OCI-M1 (cell line): ENCODE data around the gene CTSZ.

Source experiments
- DNase-seq: peaks from one replicate; lab custom pipeline; 2025; lab: John Stamatoyannopoulos, UW

Gene CTSZ

DNA sequence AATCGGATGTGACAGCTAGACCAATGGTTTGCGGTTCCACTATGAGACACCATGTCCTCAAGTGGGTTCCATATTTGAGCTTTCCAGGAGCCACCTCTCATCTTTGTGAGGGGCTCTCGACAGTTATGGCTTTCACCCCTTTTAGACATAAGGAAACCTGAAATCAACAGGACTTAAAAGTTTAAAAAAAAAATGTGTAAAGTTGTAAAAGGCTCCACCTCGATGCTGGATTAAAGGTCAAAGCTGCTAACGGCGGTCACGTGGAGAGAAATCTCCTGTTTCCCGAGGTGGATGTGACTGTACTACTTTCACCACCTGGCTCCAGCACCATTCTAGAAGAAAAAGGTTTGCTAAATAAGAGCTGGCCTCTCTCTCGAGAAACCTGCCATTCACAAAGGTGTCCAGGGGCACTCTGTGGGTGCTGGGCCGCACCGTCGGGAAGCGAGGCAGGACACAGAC lies 24.5 kb upstream of the CTSZ start:
- DNase-seq, result peak; percentile 30

DNA sequence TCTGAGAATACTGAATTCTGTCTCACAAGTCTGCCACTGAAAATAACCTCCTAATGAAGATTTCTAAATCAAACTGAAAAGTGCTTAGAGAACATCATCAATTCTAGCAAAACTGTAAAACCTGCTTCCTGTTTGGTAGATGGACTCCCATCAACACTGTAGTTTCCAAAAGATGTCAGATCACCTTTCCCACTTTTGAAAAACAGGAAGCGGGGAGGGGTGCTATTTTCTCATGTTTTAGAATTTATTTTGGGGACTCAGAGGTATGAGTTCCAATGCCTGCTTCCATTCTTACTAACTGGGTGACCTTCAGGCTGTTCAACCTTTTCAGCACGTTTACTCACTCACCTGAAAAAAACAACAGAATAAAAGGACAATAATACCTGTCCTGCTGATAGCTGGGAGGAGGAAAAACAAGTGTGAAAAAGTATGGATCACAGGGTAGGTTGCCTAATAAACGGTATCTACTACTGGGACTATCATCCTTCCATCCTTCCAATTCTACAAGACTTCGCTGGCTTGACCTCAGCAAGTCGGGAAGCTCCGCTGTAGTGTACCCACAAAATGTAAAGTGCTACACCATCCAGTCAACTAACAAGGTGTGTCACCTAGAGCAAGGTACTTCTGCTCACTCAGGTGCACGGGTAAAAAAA lies 24.0 kb upstream of the CTSZ start:
- DNase-seq, result peak; percentile 29

DNA sequence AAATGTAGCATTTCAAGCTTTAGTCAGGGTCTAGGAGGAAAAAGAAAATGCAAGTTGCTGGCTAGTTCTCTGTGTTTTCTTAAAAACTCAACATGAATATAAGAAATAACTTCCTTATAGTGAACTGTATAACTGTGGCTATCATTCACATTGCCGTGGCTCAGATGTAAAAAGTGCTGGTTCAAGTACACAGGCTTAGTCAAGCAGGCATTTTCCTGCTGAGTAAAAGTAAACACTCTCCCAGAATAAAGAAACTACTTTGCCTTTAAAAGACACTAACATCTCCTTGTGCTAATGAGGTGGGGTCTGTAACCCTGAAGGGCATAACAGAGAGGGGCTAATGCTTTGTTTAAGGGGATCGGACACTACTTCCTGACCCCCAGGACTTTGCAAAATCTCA lies 21.8 kb upstream of the CTSZ start:
- no peak for DNase-seq

DNA sequence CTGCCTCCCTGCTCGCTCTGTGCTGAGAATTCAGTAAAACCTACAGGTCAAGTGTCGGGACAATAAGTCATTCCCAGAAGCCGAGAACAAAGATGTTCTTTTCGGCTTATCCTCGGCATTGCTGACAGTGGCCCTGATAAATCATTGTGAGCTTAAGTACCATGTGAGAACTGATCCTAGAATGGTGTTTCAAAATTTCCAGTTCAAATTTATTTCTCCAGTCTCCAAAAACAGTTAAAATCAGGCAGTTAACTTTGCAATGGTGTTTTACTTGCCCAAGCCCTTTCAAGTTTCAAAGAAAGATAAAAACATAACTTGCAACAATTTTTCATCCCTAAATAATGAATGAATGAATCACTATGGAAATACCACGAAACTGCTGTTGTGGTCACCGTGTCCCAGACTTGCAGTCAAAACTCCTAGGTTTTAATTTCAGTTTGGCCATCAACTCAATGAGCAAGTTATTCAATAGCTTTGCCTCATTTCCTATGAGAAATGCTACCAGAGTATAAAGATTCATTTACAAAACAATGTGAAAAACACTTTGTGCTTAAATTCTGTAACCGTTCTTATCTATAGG lies 20.8 kb upstream of the CTSZ start:
- DNase-seq, result no peak

DNA sequence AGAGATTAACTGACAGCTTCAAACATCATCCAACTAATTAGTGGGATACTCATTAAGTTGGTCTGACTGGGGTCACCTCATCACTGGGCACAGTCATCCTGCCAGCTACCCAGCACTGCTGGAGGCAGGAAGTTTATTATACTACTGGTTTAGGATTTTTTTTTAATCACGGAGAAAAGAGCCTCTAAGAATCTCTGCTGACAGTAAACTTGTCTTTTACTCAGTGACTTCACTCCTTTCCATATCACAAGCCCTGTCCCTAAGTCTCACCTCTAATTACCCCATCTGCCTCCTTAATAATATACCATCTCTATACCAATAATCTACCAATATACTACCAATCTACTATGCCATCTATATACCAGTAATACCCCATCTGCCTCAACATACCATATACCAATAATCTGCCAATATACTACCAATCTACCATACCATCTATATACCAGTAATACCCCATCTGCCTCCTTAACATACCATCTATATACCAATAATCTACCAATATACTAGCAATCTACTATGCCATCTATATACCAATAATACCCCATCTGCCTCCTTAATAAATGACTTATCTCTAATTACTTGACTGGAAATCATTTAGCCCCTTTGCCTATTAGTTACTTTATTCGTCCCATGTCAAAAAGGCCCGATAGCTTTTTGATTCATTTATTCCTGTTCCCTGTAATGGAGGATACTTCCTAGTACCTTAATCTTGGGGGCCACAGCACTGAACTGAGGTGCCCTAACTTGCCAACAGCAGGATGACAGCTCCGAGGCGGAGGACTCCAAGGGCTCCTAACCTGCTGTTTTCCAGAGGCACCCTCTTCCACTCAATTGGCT lies 20.1 kb upstream of the CTSZ start:
- DNase-seq, result no peak

DNA sequence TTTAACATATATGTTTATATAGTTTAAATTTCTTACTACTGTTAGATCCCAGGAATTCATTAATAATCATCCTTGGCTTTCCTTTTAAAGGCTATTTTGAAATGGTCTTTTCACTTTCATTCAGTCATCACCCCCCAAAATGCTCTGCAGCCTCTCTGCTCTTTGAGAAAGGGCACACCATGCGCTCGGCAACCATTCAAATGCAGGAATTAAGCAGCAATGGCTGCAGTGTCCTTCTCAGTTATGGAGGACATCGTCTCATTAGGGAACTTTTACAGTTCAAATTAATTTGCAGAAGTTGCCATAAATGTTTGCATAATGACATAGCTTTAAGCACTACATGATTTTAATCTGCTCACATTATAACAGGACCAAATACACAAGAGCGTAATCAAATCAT lies 18.5 kb upstream of the CTSZ start:
- no peak for DNase-seq

DNA sequence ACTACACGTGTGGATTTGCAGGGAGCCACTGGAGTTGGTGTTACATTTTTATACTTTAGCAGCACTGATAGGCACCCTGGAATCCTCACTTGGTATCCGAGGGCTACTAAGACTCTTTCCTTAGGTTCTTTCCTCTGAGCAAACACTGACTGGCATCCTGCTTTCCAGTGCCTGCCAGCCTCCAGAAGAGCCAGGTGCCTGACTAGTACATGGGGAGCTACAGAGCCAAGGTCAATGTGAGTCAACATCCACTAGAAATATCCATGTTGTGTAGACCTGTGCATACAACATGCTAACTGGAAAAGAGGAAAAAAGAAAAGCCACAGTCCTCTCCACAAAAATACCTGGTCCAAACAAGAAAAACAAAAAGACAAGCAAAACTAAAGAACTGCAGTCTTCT lies 18.0 kb upstream of the CTSZ start:
- DNase-seq, result no peak

DNA sequence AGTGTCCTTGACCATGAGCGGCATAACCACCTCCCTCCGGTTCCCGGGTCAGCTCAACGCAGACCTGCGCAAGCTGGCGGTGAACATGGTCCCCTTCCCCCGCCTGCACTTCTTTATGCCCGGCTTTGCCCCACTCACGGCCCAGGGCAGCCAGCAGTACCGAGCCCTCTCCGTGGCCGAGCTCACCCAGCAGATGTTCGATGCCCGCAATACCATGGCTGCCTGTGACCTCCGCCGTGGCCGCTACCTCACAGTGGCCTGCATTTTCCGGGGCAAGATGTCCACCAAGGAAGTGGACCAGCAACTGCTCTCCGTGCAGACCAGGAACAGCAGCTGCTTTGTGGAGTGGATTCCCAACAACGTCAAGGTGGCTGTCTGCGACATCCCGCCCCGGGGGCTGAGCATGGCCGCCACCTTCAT lies 17.1 kb upstream of the CTSZ start:
- DNase-seq, result no peak

DNA sequence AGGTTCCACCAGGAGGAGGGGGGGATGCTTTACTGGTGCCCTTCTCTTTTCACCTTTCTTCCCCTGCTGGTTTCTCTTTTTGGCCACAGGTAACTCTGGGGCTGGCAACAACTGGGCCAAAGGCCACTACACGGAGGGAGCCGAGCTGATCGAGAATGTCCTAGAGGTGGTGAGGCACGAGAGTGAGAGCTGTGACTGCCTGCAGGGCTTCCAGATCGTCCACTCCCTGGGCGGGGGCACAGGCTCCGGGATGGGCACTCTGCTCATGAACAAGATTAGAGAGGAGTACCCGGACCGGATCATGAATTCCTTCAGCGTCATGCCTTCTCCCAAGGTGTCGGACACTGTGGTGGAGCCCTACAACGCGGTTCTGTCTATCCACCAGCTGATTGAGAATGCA lies 16.6 kb upstream of the CTSZ start:
- DNase-seq, result no peak

DNA sequence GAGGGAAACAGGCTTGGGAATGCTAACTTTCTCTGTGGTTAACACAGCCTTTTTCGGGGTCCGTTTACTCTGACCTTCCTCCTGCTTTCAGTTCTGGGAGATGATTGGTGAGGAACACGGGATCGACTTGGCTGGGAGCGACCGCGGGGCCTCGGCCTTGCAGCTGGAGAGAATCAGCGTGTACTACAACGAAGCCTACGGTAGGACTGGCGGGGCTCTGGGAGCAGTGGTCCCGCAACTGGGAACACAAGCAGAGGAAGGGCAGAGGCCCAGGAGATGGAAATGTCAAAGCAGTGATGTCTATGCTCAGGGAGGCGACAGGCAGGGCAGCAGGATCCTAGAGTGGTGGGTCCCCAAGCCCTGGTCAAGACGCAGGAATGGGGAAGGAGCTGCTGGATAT lies 15.7 kb upstream of the CTSZ start:
- no peak for DNase-seq

DNA sequence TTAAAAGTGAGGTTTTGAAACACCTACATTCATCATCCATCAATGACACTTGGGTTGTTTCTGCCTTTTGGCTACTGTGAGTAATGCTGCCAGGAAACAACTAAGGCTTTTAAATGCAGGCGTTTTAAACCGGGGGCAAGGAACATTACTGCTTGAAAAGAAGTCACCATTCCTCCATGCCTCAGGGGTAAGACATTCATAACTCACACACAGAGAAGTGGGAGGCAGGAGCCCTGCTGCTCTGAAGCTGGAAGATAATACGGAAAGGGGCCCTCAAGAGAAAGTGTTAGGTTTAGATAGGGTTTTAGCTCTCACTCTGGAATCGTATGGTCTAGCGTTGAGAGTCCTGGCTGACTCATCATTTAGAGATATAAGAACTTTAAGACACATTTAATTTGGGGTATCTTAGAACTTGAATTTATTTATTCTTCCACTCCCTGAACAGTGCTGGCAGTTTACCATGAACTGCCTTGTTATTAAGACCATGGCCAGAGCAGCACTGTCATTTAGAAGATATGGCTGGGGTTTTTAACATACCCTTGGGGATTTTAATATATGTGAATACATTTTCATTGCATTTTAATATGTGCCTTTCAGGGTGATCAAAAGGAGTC lies 14.0 kb upstream of the CTSZ start:
- DNase-seq, result peak; percentile 95

DNA sequence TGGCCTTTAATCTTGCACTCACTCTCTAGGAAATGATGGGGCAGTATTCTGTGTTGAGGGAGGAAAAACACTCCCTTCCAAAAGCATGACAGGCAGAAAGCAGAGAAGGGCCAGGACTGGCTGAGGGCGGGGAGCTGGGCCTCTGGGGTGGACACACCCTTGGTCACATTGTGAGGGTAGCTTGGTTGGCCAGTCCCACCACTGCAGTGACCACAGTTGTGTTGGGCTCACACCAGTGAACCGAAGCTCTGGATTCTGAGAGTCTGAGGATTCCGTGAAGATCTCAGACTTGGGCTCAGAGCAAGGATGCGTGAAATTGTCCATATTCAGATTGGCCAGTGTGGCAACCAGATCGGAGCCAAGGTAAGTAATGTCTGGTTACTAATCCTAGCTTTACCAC lies 12.2 kb upstream of the CTSZ start, which contains the start of gene TUBB1:
Gene TUBB1, plus strand, starts transcription at position 213 of the 400 bp plus-strand sequence. Its CDS starts 94 bp downstream, at position 307.
- peak; percentile 36 for DNase-seq

DNA sequence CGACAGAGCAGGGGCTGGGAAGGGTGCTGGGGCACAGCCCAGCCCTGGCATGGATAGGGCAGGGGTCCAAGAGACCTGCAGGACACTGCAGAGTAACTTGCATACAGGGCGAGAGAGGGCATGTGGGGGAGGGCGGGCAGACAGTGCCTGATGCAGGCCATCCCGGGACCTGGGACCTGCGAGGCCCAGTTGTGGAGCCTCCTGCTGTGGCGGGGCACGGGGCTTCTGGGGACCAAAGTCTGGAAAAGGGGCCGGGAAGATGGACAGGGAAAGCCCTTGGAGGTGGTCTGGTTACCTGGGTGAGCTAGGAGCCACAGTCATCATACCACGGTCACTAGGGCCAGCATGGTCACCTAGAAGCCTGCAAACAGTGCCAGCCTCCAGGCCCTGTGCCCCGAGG lies 11.8 kb upstream of the CTSZ start:
- no peak for DNase-seq

DNA sequence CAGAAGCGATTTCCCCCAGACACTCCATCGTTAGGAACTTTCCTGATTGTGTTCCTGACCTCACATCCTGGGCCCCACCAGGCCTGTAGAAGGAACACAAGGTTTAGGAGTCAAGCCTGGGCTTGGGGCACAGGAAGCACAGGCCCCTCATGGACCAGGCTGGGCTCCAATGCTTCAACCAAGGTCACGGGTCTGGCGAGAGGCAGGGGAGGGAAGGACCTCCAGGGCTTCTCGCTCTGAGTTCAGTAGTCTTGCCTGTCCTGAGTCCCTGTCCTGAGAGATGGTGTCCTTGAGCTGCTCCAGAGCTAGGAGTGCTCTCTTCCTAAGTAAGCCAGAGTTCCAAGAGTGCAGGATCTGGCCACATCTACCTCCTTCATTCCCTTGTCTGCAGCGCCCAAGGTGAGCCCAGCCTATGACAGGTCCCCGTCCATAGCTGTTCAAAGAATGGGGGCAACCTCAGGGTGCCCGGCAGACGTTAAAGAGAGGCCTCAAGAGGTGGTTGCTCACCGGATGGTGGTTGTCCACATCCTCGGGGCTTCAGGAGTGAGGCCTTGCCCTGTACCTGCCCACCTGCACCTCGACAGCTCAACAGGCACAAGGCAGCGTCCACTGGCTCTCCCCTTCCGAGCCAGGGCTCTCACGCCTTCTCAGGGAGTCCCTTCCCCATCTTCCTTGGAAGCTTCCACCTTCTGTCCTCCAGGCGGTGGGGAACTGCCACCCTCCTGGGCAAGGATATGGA lies 10.6 kb upstream of the CTSZ start:
- no peak for DNase-seq

DNA sequence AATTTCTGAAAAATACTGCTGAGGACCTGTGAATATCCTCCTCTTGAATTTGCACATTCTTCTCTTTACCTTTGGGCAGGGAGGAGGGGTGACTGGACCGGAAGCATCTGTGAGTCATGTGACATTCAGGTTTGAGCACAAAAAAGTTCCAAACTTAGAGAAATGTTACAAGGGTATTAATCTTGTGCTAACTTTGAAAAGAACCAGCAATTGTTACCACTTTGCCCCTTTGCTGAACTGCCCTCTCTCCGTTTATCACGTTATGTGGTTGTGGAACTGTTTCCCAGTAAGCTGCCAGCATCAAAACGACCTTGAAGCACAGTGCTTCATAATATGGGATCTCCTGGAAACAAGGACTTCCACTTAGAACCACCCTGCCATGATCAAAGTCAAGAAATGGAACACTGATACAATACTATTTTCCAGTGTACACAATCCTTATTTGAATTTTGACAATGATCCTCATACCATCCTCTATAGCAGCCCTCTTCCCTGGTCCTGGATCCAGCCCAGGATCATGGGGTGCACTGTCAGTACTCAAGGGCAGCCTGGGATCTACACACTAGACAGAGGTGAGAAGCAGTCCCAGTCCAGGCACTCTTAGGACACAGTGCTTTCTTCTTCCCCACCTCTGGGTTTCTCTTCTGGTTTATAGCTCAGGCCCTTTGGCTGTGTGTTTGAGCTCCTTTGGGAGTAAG lies 9.9 kb upstream of the CTSZ start:
- no peak for DNase-seq

DNA sequence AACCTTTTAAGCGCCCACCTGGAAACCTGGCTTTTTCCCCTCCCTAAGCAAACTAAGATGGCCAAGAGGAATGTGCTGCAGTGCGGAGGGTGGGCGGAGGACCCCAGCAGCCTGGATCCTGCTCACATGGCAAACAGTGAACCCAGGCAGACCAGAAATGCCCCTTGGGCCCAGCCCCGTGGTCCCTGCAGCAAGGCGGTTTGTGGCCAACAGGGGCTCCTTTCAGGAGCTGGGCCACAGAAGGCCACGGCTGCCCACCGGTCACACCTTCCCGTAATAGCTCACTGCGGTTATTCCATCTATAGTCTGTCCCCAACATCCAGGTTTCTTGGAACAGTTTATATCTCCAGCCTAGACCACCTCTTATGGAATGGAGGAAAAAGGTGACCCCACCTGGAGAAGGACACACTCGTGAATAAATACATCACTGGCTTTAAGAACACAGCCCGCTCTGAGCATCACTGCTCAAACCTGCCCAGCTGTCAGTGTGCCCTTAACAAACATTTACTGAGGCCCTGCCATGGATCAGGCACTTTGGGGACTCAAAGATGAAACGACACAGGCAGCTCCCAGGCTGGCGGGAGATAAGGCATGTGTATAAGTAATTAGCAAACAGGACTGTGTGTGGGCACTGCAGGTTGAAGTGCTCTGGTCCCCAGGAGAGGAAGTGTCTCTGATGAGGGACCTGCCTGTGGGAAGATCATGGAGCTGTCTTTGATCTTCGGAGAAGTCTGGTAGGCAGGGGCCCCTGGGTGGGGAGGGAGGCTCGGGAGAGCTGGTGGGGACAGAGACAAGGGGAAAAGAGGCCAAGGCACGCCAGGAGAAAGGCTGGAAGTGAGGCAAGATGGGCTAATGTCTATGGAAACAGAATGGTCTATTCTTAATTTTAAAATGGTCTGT lies 9.0 kb upstream of the CTSZ start:
- DNase-seq, result no peak

DNA sequence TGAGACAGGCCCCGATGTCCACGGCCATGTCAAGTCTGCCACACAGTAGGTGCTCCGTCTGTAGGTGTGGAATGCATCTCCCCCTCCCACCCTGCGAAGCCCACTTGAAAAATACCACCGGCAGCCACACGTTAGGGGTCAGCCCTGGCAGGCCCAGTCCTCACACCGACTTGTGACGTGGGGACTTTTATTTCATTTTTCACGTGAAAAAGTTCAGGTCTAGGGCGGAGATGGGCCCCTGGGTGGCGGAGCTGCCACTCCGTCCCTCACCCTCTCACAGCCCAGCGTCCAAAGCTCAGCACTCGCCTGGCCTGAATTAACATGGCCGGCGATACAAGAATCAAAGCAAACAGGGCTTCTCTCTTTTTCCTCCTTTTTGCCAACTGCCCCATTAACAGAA lies 8.4 kb upstream of the CTSZ start:
- no peak for DNase-seq

DNA sequence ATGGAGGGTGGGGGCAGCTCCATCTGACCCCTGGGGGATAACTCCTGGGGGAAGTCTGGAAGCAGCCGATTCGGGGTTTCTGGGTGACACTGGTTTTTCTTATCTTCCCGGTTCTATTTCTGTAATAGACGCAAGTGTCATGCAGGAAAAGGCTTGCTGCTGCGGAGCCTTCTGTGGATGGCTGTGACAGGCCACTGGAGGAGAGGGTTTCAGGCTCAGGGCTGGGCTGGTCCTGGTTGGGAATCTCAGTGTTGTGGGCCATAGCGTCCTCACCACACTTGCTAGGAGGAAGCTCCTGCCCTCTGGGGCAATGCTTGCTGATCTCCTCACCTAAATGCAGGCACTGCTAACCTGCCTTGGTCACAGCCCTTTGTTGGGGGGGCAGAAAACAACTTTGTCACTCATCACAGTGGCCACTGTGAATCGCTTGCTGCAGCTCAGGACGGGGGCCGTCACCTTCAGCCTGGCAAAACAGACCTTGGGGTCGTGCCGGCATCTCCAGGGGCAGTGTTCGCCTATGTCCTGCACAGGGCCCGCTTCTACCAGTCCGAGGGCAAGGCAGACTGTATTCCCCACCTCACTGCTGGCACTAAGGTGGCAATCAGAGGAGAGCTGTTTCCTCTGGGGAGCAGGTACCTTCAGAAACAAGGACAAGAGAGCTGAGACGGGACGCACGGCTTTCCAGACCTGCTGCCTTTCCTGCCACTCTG lies 7.8 kb upstream of the CTSZ start:
- DNase-seq, result no peak

DNA sequence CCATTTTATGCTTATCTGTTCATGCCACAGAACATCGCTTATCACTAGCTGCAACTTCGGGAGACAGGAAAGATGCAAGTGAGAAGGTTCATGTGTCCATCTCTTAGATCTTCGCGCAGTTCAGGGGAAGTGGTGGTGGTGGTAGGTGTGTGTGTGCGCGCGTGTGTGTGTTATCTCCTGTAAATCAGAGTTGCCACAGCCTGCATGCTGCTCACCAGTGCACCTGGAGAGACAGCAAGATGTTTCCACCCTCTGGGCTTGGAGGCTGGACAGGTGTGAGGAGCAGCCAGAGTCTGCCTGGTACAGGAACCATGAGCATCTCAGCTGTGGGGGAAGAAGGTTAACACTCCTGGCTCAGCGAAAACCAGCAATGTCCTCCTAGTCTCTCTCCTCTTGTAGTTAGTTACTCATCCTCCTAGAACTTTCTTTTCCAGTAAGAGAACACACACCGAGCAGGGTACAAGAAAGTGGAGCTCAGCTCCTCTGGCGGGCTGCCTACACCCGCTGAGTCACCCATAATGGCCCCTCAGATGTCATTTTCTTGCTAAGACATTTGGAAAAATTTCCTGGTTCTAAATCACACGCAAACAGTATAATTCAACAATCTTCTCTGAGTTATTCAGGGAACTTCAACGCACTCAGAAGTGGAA lies 7.0 kb upstream of the CTSZ start:
- no peak for DNase-seq
